Pulmonary artery endothelial cell (primary cell): ENCODE results near the gene VSX1. TPM values are rescaled to one million over a fixed set of nuclear protein-coding genes. Genes with fewer than 3 reads are reported as not detected.

ENCODE experiments used
- total RNA-seq: library from RNA; depleted of rRNA; stranded (reverse); fragments of >200 nt; gene quantifications from 2 replicates; pipeline ENCODE4 v1.2.3, GENCODE V29; 2014

The VSX1 gene
- total RNA-seq, 1 donor from 2014 or later, result not detected

Other genes starting within 250 kb of the VSX1 start
- not detected in 2 replicates for gene CST7, start 132.9 kb downstream of the VSX1 start, total RNA-seq
- gene APMAP, start 89.4 kb downstream of the VSX1 start, total RNA-seq, result 134 and 136 TPM in 2 replicates
- 5.9 and 22.0 TPM in 2 replicates for gene ACSS1, start 24.0 kb downstream of the VSX1 start, total RNA-seq
- 56.3 and 68.0 TPM in 2 replicates for gene ENTPD6, start 113.6 kb upstream of the VSX1 start, total RNA-seq
- 107 and 111 TPM in 2 replicates for gene PYGB, start 165.9 kb upstream of the VSX1 start, total RNA-seq